BJ (cell line): ENCODE results near the gene PLD1. TPM values are rescaled to one million over a fixed set of nuclear protein-coding genes. Genes with fewer than 3 reads are reported as not detected.

Experiments
- CTCF ChIA-PET: fragments of 350-600 bp; formaldehyde crosslinking; extraction: SDS; loops from one replicate; lab custom pipeline; 2021; ENCODE audit warnings: antibody characterized with exemption, inconsistent platforms; lab: Yijun Ruan, JAX
- POLR2A ChIA-PET: fragments of 300-600 bp; sonication (Branson Sonifier 250); formaldehyde crosslinking; extraction: SDS; loops from one replicate; lab custom pipeline; 2021; ENCODE audit warnings: antibody characterized with exemption; lab: Charles Lee
- DNase-seq: peaks from one replicate; pipeline ENCODE4 v3.0.0-alpha.2; 2011; ENCODE audit warnings: low read depth
- H3K27me3 ChIP-seq: 2 replicates; pipeline ENCODE4 v1.6.0; 2011; ENCODE audit warnings: low read length; ENCODE audit not compliant: control insufficient read depth, insufficient read depth
- H3K36me3 ChIP-seq: 2 replicates; pipeline ENCODE4 v1.5.1; 2011; ENCODE audit warnings: low read length; ENCODE audit not compliant: control insufficient read depth, insufficient read depth
- H3K4me3 ChIP-seq: 2 replicates; pipeline ENCODE4 v1.5.1; 2011; ENCODE audit warnings: low read depth, mild to moderate bottlenecking, control low read depth, low read length
- CTCF ChIP-seq: IDR thresholded peaks from 2 replicates; pipeline ENCODE4 v1.5.1; 2011; ENCODE audit warnings: low read depth, mild to moderate bottlenecking, control low read depth, inconsistent platforms, low read length, moderate library complexity; ENCODE audit not compliant: insufficient read depth
- polyA plus RNA-seq: library from polyadenylated mRNA; depleted of rRNA; stranded (reverse); fragments of >200 nt; gene quantifications from 2 replicates; pipeline ENCODE4 v1.2.3, GENCODE V29; 2011

Gene PLD1
- polyA plus RNA-seq, 1 experiment: 6.4 TPM

- no peak for DNase-seq
- POLR2A ChIA-PET: no interaction called here
- no peak for TF ChIP-seq CTCF
- CTCF ChIA-PET: interaction anchor here (0.9 to 1.0 kb wide), 2 partner anchors 14 to 43 kb away, joined by 3 read pairs; no protein-coding TSS in a partner anchor
- H3K27me3 ChIP-seq: no peaks in the 10 kb centered on the region
- no peak overlapping the region for H3K4me3 ChIP-seq
- no peaks in the 10 kb centered on the region for H3K36me3 ChIP-seq
Measured at GRCh38 chr3:171600030-171600429, 210.3 kb downstream of the PLD1 start.

- no peak for TF ChIP-seq CTCF
- Histone ChIP-seq H3K4me3 (no peak overlapping the region), H3K27me3 (no peaks in the 10 kb centered on the region), H3K36me3 (no peaks in the 10 kb centered on the region)
- POLR2A ChIA-PET: no interaction called here
- no peak for DNase-seq
- CTCF ChIA-PET: no interaction called here
Measured at GRCh38 chr3:171598990-171599389, 211.3 kb downstream of the PLD1 start.

DNA sequence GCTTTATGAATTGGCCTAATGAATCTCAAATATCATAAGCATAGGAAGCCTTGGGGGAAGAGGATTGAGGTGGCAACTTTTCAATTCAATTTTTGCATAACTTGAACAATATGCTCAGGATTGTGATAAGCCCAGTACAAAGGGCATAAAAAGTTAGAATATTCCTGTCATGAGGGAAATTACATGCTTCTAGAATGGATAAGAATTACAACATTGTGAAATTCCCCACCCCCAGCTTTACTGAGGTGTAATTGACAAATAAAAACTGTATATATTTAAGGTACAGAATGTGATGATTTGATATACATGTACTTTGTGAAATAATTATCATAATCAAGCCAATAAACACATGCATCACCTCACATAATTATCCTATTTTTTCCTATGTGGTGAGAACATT lies 217.5 kb downstream of the PLD1 start:
- H3K36me3 ChIP-seq: no peaks in the 10 kb centered on the region
- no peak for TF ChIP-seq CTCF
- H3K4me3 ChIP-seq: no peak overlapping the region
- no peaks in the 10 kb centered on the region for H3K27me3 ChIP-seq
- DNase-seq: no peak
- ChIA-PET CTCF (no interaction called here), POLR2A (no interaction called here)

GRCh38 chr3:171591070-171591469 lies 219.2 kb downstream of the PLD1 start:
- no peak overlapping the region for H3K4me3 ChIP-seq
- no peaks in the 10 kb centered on the region for H3K27me3 ChIP-seq
- CTCF ChIA-PET: no interaction called here
- POLR2A ChIA-PET: no interaction called here
- no peaks in the 10 kb centered on the region for H3K36me3 ChIP-seq
- no peak for TF ChIP-seq CTCF
- DNase-seq: no peak

DNA sequence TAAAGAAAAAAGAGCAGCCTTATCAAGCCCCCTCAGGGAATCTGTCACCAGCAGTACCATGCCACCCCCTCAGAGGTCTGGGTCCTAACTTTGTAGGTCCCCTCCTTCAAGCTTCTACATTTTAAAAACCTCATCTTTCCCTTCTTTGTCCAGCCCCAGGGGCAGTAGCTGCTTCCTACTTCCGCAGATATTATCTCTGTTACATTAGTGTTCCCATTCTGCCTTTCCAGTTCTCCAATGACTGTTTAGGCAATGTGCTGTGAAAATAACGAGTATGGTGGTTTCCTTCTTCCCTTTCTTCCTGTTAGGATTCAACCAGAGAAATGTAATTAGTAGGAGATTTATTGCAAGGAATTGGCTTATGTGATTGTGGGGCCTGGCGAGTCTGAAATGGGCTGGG lies 224.0 kb downstream of the PLD1 start:
- no peaks in the 10 kb centered on the region for H3K36me3 ChIP-seq
- TF ChIP-seq CTCF: no peak
- CTCF ChIA-PET: no interaction called here

More for the DNA sequence above, 224.0 kb downstream of the PLD1 start:
- no peak overlapping the region for H3K4me3 ChIP-seq
- no peak for DNase-seq
- POLR2A ChIA-PET: no interaction called here
- peaks cover 2% of the 10 kb centered on the region; the same call in 1 of the 2 replicates for H3K27me3 ChIP-seq
